Upper lobe of left lung (tissue), 6 donors: ENCODE results near the gene RIMBP2. TPM values are rescaled to one million over a fixed set of nuclear protein-coding genes. Genes with fewer than 3 reads are reported as not detected.

Experiments used
- ATAC-seq, 2 donors: fragments of 200-7000 bp; cut with Tn5 transposase; one replicate each; pipeline ENCODE4 v1.9.1; 2022; ENCODE audit warnings: mild to moderate bottlenecking in 2 of 2, moderate library complexity in 2 of 2; ENCODE audit not compliant: low FRiP score in 2 of 2
- DNase-seq, 2 donors: peaks; one replicate each; pipeline ENCODE4 v3.0.0-alpha.2; 2019 to 2020
- H3K27ac ChIP-seq, 4 donors: fragments of 200-600 bp; sonication (generic); one replicate each; pipeline ENCODE4 v1.5.1; 2016 to 2019
- H3K27me3 ChIP-seq, 4 donors: fragments of 200-600 bp; sonication (generic); one replicate each; pipeline ENCODE4 v1.5.1; 2017 to 2019
- H3K36me3 ChIP-seq, 4 donors: fragments of 200-600 bp; sonication (generic); one replicate each; pipeline ENCODE4 v1.5.1; 2016 to 2019
- H3K4me1 ChIP-seq, 4 donors: fragments of 200-600 bp; sonication (generic); one replicate each; pipeline ENCODE4 v1.5.1; 2018 to 2019
- H3K4me3 ChIP-seq, 4 donors: fragments of 200-600 bp; sonication (generic); one replicate each; pipeline ENCODE4 v1.5.1; 2017 to 2019; ENCODE audit warnings: mild to moderate bottlenecking in 2 of 4, moderate library complexity in 1 of 4
- H3K9me3 ChIP-seq, 4 donors: fragments of 200-600 bp; sonication (generic); one replicate each; pipeline ENCODE4 v1.5.1; 2018 to 2019
- CTCF ChIP-seq, 6 experiments: fragments of 450-650 bp in 4 of 6; fragments of 200-600 bp in 2 of 6; sonication (generic) in 2 of 6; IDR thresholded peaks; one replicate each; pipeline ENCODE4 v1.5.1; 2016 to 2019; ENCODE audit warnings: antibody characterized with exemption in 6 of 6
- EP300 ChIP-seq, 4 donors: sonication (generic); formaldehyde crosslinking; IDR thresholded peaks; one replicate each; pipeline ENCODE4 v1.5.1; 2017; ENCODE audit warnings: antibody characterized with exemption in 4 of 4, control low read depth in 2 of 4
- POLR2A ChIP-seq, 4 donors: fragments of 450-650 bp; IDR thresholded peaks; one replicate each; pipeline ENCODE4 v1.5.1; 2016 to 2017; ENCODE audit warnings: antibody characterized with exemption in 4 of 4, mild to moderate bottlenecking in 2 of 4
- POLR2AphosphoS5 ChIP-seq, 2 donors: sonication (generic); formaldehyde crosslinking; IDR thresholded peaks; one replicate each; pipeline ENCODE4 v1.5.1; 2017; ENCODE audit warnings: antibody characterized with exemption in 2 of 2
- WGBS, 2 donors: methylation state at CpG; one replicate each; pipeline ENCODE4 v1.1.5; 2017 to 2018; 5-methylcytosine and 5-hydroxymethylcytosine counted together
- total RNA-seq, 6 donors: library from RNA; depleted of rRNA in 4 of 6; stranded (reverse); fragments of >200 nt in 4 of 6; gene quantifications; one replicate each; pipeline versions ENCODE4 v1.1.0 to v1.2.1, GENCODE V29; 2016 to 2021
- donor health status: DM: no; HTN: no; CAD: no; lungs with moderate emphysema.
- donor health status: DM: no; HTN: yes; CAD: no; lungs with severe emphysema.

Gene RIMBP2
- total RNA-seq, 6 donors from 2014 or later: 0.23 to 3.9 (median 0.44) TPM; not detected in 1

- TF ChIP-seq POLR2A (IDR thresholded peaks at IDR 0.05): no peak
- TF ChIP-seq EP300 (IDR thresholded peaks at IDR 0.05): no peak
- TF ChIP-seq POLR2AphosphoS5 (IDR thresholded peaks at IDR 0.05): no peak
- no peak for TF ChIP-seq CTCF (IDR thresholded peaks at IDR 0.05)
- ATAC-seq (no peak), DNase-seq (no peak)
- H3K27me3 ChIP-seq: no peaks in the 10 kb centered on the region
- H3K27ac ChIP-seq: no peak overlapping the region
- no peaks in the 10 kb centered on the region for H3K9me3 ChIP-seq
- 81 to 92% methylated on average over 14 to 15 of the region's 15 CpGs for WGBS, 2 donors
- no peak overlapping the region for H3K4me3 ChIP-seq
- H3K36me3 ChIP-seq: no peaks in the 10 kb centered on the region
- no peaks in the 10 kb centered on the region for H3K4me1 ChIP-seq
These were observed 73.2 kb downstream of the RIMBP2 start for GRCh38 chr12:130642856-130643255.

GRCh38 chr12:130641533-130642184, 74.4 kb downstream of the RIMBP2 start:
- Histone ChIP-seq H3K4me1 (no peaks in the 10 kb centered on the region), H3K36me3 (no peaks in the 10 kb centered on the region), H3K27me3 (no peaks in the 10 kb centered on the region), H3K4me3 (no peak overlapping the region), H3K27ac (no peak overlapping the region), H3K9me3 (no peaks in the 10 kb centered on the region)
- TF ChIP-seq POLR2AphosphoS5 (IDR thresholded peaks at IDR 0.05) (no peak), EP300 (IDR thresholded peaks at IDR 0.05) (no peak), POLR2A (IDR thresholded peaks at IDR 0.05) (no peak), CTCF (IDR thresholded peaks at IDR 0.05) (no peak)
- WGBS, 2 donors: 83 to 88% methylated on average over 14 of the region's 14 CpGs
- DNase-seq (no peak), ATAC-seq (no peak)

GRCh38 chr12:130640901-130641300, 75.2 kb downstream of the RIMBP2 start:
- no peak overlapping the region for H3K4me3 ChIP-seq
- ATAC-seq (no peak), DNase-seq (no peak)
- TF ChIP-seq POLR2AphosphoS5 (IDR thresholded peaks at IDR 0.05) (no peak), POLR2A (IDR thresholded peaks at IDR 0.05) (no peak), EP300 (IDR thresholded peaks at IDR 0.05) (no peak), CTCF (IDR thresholded peaks at IDR 0.05) (no peak)
- no peaks in the 10 kb centered on the region for H3K36me3 ChIP-seq
- H3K27me3 ChIP-seq: no peaks in the 10 kb centered on the region
- no peaks in the 10 kb centered on the region for H3K9me3 ChIP-seq
- WGBS, 2 donors: 84 to 89% methylated on average over 9 to 11 of the region's 11 CpGs
- H3K27ac ChIP-seq: no peak overlapping the region
- no peaks in the 10 kb centered on the region for H3K4me1 ChIP-seq

- DNase-seq (no peak), ATAC-seq (no peak)
- no peaks in the 10 kb centered on the region for H3K27me3 ChIP-seq
- no peaks in the 10 kb centered on the region for H3K4me1 ChIP-seq
- no peaks in the 10 kb centered on the region for H3K36me3 ChIP-seq
- H3K4me3 ChIP-seq: no peak overlapping the region
- no peaks in the 10 kb centered on the region for H3K9me3 ChIP-seq
- WGBS, 2 donors: 85 to 87% methylated on average over 11 of the region's 11 CpGs
- no peak for TF ChIP-seq EP300 (IDR thresholded peaks at IDR 0.05)
- no peak for TF ChIP-seq POLR2A (IDR thresholded peaks at IDR 0.05)
- no peak for TF ChIP-seq CTCF (IDR thresholded peaks at IDR 0.05)
- TF ChIP-seq POLR2AphosphoS5 (IDR thresholded peaks at IDR 0.05): no peak
- no peak overlapping the region for H3K27ac ChIP-seq
These were observed 75.6 kb downstream of the RIMBP2 start for GRCh38 chr12:130640496-130640895.
